HG03439 (cell line): ENCODE measurements around the gene PRKACA.
A peak's percentile ranks its signal among the peaks of the same experiment; 100 is the strongest.

Experiments
- ATAC-seq: cut with Tn5 transposase; IDR thresholded peaks from one replicate; pipeline ENCODE4 v1.9.1; 2021; ENCODE audit warnings: mild to moderate bottlenecking, moderate library complexity; ENCODE audit not compliant: unreplicated experiment

Gene PRKACA

GRCh38 chr19:14117668-14118164 is at the start of gene PRKACA:
PRKACA (minus strand) TSS chr19:14117762; CDS start chr19:14117547, 215 bp downstream.
- peak; percentile 91 for ATAC-seq

- no peak for ATAC-seq
These were observed 49.5 kb upstream of the PRKACA start for GRCh38 chr19:14166999-14167575.

- ATAC-seq: no peak
These were observed 48.6 kb upstream of the PRKACA start for GRCh38 chr19:14165990-14166830.

- no peak for ATAC-seq
These were observed 47.3 kb upstream of the PRKACA start for GRCh38 chr19:14164724-14165493.

GRCh38 chr19:14164082-14164481 is 46.5 kb upstream of the PRKACA start:
- ATAC-seq: no peak

GRCh38 chr19:14162871-14163297 is 45.3 kb upstream of the PRKACA start:
- no peak for ATAC-seq

- ATAC-seq: no peak
These were observed 43.7 kb upstream of the PRKACA start for GRCh38 chr19:14161305-14161704.

- no peak for ATAC-seq
These were observed 42.6 kb upstream of the PRKACA start for GRCh38 chr19:14160017-14160703.

GRCh38 chr19:14159059-14159458 is 41.5 kb upstream of the PRKACA start:
- no peak for ATAC-seq

GRCh38 chr19:14158276-14159023 is 40.9 kb upstream of the PRKACA start:
- ATAC-seq: no peak

- ATAC-seq: no peak
These were observed 39.6 kb upstream of the PRKACA start for GRCh38 chr19:14156971-14157717.

- no peak for ATAC-seq
These were observed 38.6 kb upstream of the PRKACA start for GRCh38 chr19:14156122-14156521.

- ATAC-seq: no peak
These were observed 37.8 kb upstream of the PRKACA start for GRCh38 chr19:14155371-14155770.

- no peak for ATAC-seq
These were observed 35.2 kb upstream of the PRKACA start for GRCh38 chr19:14152713-14153112.

- no peak for ATAC-seq
These were observed 33.5 kb upstream of the PRKACA start for GRCh38 chr19:14150770-14151661.

GRCh38 chr19:14150041-14150769 is 32.6 kb upstream of the PRKACA start:
- no peak for ATAC-seq

GRCh38 chr19:14149509-14149994 is 32.0 kb upstream of the PRKACA start:
- ATAC-seq: no peak
